SK-N-MC (cell line): ENCODE data around the gene TMEM52.

ENCODE experiments used
- EZH2 ChIP-seq: fragments of 200-600 bp; sonication (generic); IDR thresholded peaks from one replicate; pipeline ENCODE4 v1.6.1; 2017; ENCODE audit warnings: antibody characterized with exemption
- FOXP2 ChIP-seq: optimal IDR thresholded peaks from 2 replicates; pipeline ENCODE3; 2011; ENCODE audit warnings: mild to moderate bottlenecking, moderate library complexity; ENCODE audit not compliant: insufficient read depth; ENCODE audit errors: extremely low read length, control extremely low read depth
- POLR2AphosphoS5 ChIP-seq: IDR thresholded peaks from 2 replicates; pipeline ENCODE4 v1.6.1; 2012; ENCODE audit warnings: mild to moderate bottlenecking, low read depth, low read length, borderline replicate concordance

- TF ChIP-seq POLR2AphosphoS5 (no peak), EZH2 (no peak), FOXP2 (no peak)
Observed at GRCh38 chr1:1907098-1907736, 11.9 kb downstream of the TMEM52 start.
